ENCODE results near the gene MORN1. TPM values are rescaled to one million over a fixed set of nuclear protein-coding genes. Genes with fewer than 3 reads are reported as not detected.
A peak's percentile ranks its signal among the peaks of the same experiment; 100 is the strongest.
"Not testable (repeated sequence)": the region's sequence is repeated elsewhere in the genome, so short reads cannot be mapped to it uniquely, and the experiment has no call there.

Gene MORN1
- total RNA-seq, 1 donor from 2014 or later = 9.0 TPM

DNA sequence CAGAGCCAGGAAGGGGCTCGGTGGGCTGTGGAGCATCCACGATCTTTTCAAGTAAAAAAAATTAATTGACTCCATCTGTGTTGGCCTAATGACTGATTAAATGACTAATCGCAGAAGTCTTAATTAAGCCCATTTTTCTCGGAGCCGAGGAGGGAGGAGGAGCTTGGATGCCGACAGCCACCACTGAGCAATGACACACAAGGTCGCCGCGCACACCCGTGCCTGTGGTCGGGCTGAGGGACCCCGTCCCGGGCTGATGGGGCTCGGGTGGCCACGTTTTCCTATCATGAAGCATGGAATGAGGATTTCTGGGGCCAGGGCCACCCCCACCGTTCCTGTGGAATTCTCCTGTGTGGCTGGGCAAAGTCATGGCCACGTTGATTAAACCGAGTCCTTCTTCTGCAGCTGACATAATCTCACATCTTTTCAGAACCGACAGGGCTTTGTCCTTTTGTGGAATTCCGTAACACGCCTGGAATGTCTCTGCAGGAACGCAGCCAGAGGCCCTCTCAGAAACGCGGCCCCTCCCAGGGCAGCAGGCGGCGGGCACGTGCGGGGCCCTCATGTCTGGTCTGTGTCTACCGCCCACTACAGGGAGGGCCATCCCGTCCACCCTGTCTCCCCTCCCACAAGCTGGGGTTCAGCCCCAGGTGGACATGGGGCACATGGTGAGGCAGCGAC, 60.7 kb downstream of the MORN1 start:
- Histone ChIP-seq H3K4me1 (peaks cover 14% of the 10 kb centered on the region), H3K27me3 (no peaks in the 10 kb centered on the region), H3K36me3 (no peaks in the 10 kb centered on the region), H3K9me3 (no peaks in the 10 kb centered on the region), H3K27ac (peak overlapping the region; percentile 51), H3K4me3 (no peak overlapping the region)
- peak; percentile 72 for ATAC-seq
- intact Hi-C loops (cut with DNase I) = no loop called here
- peak; percentile 81 for DNase-seq
- TF ChIP-seq, protein P1, sequence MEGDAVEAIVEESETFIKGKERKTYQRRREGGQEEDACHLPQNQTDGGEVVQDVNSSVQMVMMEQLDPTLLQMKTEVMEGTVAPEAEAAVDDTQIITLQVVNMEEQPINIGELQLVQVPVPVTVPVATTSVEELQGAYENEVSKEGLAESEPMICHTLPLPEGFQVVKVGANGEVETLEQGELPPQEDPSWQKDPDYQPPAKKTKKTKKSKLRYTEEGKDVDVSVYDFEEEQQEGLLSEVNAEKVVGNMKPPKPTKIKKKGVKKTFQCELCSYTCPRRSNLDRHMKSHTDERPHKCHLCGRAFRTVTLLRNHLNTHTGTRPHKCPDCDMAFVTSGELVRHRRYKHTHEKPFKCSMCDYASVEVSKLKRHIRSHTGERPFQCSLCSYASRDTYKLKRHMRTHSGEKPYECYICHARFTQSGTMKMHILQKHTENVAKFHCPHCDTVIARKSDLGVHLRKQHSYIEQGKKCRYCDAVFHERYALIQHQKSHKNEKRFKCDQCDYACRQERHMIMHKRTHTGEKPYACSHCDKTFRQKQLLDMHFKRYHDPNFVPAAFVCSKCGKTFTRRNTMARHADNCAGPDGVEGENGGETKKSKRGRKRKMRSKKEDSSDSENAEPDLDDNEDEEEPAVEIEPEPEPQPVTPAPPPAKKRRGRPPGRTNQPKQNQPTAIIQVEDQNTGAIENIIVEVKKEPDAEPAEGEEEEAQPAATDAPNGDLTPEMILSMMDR (IDR thresholded peaks at IDR 0.05) = no peak

GRCh38 chr1:2330035-2330434, 61.3 kb downstream of the MORN1 start:
- Histone ChIP-seq H3K27me3 (no peaks in the 10 kb centered on the region), H3K27ac (no peak overlapping the region), H3K4me1 (peaks cover 14% of the 10 kb centered on the region), H3K9me3 (no peaks in the 10 kb centered on the region), H3K4me3 (no peak overlapping the region), H3K36me3 (no peaks in the 10 kb centered on the region)
- intact Hi-C loops (cut with DNase I) = no loop called here
- TF ChIP-seq, protein P1 (IDR thresholded peaks at IDR 0.05) = no peak
- ATAC-seq = no peak
- DNase-seq = no peak

- no peaks in the 10 kb centered on the region for H3K27me3 ChIP-seq
- ATAC-seq = no peak
- no peak overlapping the region for H3K27ac ChIP-seq
- intact Hi-C loops (cut with DNase I) = no loop called here
- TF ChIP-seq, protein P1 (IDR thresholded peaks at IDR 0.05) = no peak
- no peak overlapping the region for H3K4me3 ChIP-seq
- peaks cover 14% of the 10 kb centered on the region for H3K4me1 ChIP-seq
- H3K36me3 ChIP-seq = no peaks in the 10 kb centered on the region
- no peaks in the 10 kb centered on the region for H3K9me3 ChIP-seq
- no peak for DNase-seq
Measured at GRCh38 chr1:2328676-2329455, 62.5 kb downstream of the MORN1 start.

GRCh38 chr1:2327841-2328240, 63.5 kb downstream of the MORN1 start:
- TF ChIP-seq, protein P1 (IDR thresholded peaks at IDR 0.05) = no peak
- DNase-seq = no peak
- Histone ChIP-seq H3K4me1 (peaks cover 14% of the 10 kb centered on the region), H3K27ac (no peak overlapping the region), H3K9me3 (no peaks in the 10 kb centered on the region), H3K4me3 (no peak overlapping the region), H3K36me3 (no peaks in the 10 kb centered on the region), H3K27me3 (no peaks in the 10 kb centered on the region)
- no peak for ATAC-seq
- intact Hi-C loops (cut with DNase I) = no loop called here

DNA sequence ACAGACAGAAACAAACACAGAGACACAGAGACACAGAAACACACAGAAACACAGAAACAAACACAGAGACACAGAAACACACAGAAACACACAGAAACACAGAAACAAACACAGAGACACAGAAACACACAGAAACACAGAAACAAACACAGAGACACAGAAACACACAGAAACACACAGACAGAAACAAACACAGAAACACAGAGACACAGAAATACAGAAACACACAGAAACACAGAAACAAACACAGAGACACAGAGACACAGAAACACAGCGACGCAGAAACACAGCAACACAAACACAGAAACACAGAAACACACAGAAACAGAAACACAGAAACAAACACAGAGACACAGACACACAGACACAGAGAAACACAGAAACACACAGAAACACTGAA, 64.2 kb downstream of the MORN1 start:
- ATAC-seq; H3K4me3 ChIP-seq; H3K36me3 ChIP-seq; H3K27ac ChIP-seq; DNase-seq; H3K9me3 ChIP-seq; H3K27me3 ChIP-seq; intact Hi-C loops (cut with DNase I): not testable (repeated sequence)
- peaks cover 19% of the 10 kb centered on the region for H3K4me1 ChIP-seq

- ATAC-seq = no peak
- TF ChIP-seq, protein P1 (IDR thresholded peaks at IDR 0.05) = no peak
- no peaks in the 10 kb centered on the region for H3K27me3 ChIP-seq
- no peaks in the 10 kb centered on the region for H3K9me3 ChIP-seq
- no peak overlapping the region for H3K27ac ChIP-seq
- no peak overlapping the region for H3K4me3 ChIP-seq
- no peaks in the 10 kb centered on the region for H3K36me3 ChIP-seq
- DNase-seq = no peak
- peaks cover 23% of the 10 kb centered on the region for H3K4me1 ChIP-seq
- intact Hi-C loops (cut with DNase I) = no loop called here
Measured at GRCh38 chr1:2326524-2326923, 64.8 kb downstream of the MORN1 start.

All from upper lobe of right lung (tissue), 1 donor.